ENCODE results near the gene N4BP2.
"Not testable (repeated sequence)": the region's sequence is repeated elsewhere in the genome, so short reads cannot be mapped to it uniquely, and the experiment has no call there.

The N4BP2 gene

DNA sequence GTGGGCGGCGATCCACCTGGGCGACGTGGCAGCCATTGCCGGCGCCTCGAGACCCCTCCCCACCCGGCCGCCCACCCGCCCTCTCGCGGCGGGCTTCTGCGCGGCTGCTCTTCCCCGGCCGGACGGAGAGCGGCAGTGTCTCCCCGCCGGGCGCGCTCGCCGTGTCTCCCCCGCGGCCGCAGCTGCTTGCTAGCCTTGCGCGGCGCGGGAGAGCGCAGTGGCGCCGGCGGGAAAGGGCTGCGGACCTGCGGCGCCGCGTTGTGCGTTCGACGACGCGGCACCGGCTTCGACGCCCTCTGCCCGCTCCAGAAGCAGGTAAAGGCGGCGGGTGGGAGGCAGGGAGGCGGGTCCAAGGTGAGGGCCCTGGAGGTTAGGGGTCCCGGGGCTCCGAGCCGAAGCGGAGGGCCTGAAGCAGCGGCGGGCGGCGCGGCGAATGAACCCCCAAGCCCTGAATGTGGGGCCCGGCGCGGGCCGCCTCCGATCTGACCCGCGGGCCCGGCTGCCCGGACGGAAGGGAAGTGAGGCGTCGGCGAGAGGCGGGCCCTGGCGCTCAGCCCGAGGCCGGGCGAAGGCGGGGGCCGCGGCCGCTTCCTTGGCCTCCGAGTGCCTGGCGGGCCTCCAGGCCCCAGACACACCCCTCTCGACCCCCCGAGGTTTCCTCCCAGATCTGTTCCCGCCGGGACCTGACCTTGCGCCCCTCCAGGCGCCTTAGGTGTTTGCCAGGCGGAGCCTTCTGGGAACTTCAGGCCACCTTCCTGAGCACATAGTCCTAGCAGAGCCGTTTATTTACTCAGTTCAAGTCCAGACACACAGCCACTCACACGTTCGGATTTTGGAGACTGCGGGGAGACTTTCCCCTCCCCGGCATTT is at the start of gene N4BP2:
N4BP2 (plus strand) TSS at position 135 of the 870 bp plus-strand sequence. CDS start 40,491 bp downstream, outside the sequence.
- TF ChIP-seq, protein P1, sequence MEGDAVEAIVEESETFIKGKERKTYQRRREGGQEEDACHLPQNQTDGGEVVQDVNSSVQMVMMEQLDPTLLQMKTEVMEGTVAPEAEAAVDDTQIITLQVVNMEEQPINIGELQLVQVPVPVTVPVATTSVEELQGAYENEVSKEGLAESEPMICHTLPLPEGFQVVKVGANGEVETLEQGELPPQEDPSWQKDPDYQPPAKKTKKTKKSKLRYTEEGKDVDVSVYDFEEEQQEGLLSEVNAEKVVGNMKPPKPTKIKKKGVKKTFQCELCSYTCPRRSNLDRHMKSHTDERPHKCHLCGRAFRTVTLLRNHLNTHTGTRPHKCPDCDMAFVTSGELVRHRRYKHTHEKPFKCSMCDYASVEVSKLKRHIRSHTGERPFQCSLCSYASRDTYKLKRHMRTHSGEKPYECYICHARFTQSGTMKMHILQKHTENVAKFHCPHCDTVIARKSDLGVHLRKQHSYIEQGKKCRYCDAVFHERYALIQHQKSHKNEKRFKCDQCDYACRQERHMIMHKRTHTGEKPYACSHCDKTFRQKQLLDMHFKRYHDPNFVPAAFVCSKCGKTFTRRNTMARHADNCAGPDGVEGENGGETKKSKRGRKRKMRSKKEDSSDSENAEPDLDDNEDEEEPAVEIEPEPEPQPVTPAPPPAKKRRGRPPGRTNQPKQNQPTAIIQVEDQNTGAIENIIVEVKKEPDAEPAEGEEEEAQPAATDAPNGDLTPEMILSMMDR (conservative IDR thresholded peaks at IDR 0.05; ENCODE audit: control insufficient read depth, insufficient read depth, low read depth, low read length), result no peak
- peak; percentile 82 for DNase-seq (ENCODE audit: low read depth)
- peak within 1 kb of the TSS; percentile 73 for H3K4me3 ChIP-seq (ENCODE audit: control insufficient read depth, low read depth, low read length)

GRCh38 chr4:40016007-40016406 is 40.6 kb upstream of the N4BP2 start:
- no peak for DNase-seq (ENCODE audit: low read depth)
- TF ChIP-seq, protein P1 (conservative IDR thresholded peaks at IDR 0.05; ENCODE audit: control insufficient read depth, insufficient read depth, low read depth, low read length), result no peak
- H3K4me3 ChIP-seq (ENCODE audit: control insufficient read depth, low read depth, low read length), result no peak overlapping the region

DNA sequence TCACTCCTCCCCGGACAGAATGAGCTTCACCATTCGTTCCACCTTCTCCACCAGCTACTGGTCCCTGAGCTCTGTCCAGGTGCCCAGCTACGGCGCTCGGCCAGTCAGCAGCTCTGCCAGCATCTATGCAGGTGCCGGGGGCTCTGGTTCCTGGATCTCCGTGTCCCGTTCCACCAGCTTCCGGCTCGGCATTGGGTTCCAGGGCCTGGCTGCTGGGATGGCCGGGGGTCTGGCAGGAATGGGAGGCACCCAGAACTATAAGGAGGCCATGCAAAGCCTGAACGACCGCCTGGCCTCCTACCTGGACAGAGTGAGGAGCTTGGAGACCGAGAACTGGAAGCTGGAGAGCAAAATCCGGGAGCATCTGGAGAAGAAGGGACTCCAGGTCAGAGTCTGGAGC is 36.4 kb upstream of the N4BP2 start:
- TF ChIP-seq, protein P1 (conservative IDR thresholded peaks at IDR 0.05; ENCODE audit: control insufficient read depth, insufficient read depth, low read depth, low read length), result no peak
- no peak for DNase-seq (ENCODE audit: low read depth)
- no peak overlapping the region for H3K4me3 ChIP-seq (ENCODE audit: control insufficient read depth, low read depth, low read length)

GRCh38 chr4:40021116-40021515 is 35.5 kb upstream of the N4BP2 start:
- not testable (repeated sequence) for DNase-seq (ENCODE audit: low read depth); H3K4me3 ChIP-seq (ENCODE audit: control insufficient read depth, low read depth, low read length)

DNA sequence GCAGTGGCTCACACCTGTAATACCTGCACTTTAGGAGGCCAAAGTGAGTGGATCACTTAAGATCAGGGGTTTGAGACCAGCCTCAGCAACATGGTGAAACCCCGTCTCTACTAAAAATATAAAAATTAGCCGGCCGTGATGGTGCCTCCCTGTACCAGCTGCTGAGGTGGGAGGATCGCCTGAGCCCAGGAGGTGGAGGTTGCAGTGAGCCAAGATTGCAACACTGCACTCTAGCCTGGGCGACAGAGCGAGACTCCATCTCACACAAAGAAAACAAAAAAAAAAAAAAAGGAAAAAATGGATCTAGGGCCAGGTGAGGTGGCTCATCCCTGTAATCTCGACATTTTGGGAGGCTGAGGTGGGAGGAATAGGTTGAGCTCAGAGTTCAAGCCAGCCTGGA is 32.6 kb upstream of the N4BP2 start:
- H3K4me3 ChIP-seq (ENCODE audit: control insufficient read depth, low read depth, low read length); DNase-seq (ENCODE audit: low read depth): not testable (repeated sequence)

DNA sequence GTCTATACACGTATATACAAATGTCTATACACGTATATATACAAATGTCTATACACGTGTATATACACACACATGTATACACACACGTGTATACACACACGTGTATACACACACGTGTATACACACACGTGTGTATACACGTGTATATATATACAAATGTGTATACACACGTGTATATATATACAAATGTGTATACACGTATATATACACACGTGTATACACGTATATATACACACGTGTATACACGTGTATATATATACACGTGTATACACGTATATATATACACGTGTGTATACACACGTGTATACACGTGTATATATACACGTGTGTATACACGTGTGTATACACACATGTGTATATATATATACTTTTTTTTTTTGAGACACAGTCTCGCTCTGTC is 23.9 kb upstream of the N4BP2 start:
- no peak for DNase-seq (ENCODE audit: low read depth)
- TF ChIP-seq, protein P1 (conservative IDR thresholded peaks at IDR 0.05; ENCODE audit: control insufficient read depth, insufficient read depth, low read depth, low read length), result no peak

GRCh38 chr4:40033613-40034012 is 23.0 kb upstream of the N4BP2 start:
- H3K4me3 ChIP-seq (ENCODE audit: control insufficient read depth, low read depth, low read length), result no peak overlapping the region
- no peak for DNase-seq (ENCODE audit: low read depth)
- TF ChIP-seq, protein P1 (conservative IDR thresholded peaks at IDR 0.05; ENCODE audit: control insufficient read depth, insufficient read depth, low read depth, low read length), result no peak

More for the DNA sequence above, 23.9 kb upstream of the N4BP2 start:
- H3K4me3 ChIP-seq (ENCODE audit: control insufficient read depth, low read depth, low read length), result no peak overlapping the region

DNA sequence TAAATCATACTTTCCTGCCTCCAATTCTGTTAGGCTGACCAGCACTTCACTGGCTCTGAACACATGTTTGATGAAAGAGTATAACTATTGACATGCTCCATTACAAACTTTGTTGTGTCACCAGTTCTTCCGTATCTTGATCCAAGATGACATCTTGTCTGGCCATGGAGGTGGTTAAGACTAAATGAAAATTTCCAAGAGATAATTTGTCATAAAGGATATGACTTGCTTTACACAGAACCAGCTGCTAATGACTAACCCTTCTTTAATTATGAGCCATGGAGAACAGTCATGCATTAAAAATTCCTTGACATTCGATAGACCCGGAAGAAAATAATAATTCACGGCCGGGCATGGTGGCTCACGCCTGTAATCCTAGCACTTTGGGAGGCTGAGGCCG is 17.7 kb upstream of the N4BP2 start:
- H3K4me3 ChIP-seq (ENCODE audit: control insufficient read depth, low read depth, low read length), result no peak overlapping the region
- TF ChIP-seq, protein P1 (conservative IDR thresholded peaks at IDR 0.05; ENCODE audit: control insufficient read depth, insufficient read depth, low read depth, low read length), result no peak
- peak; percentile 72 for DNase-seq (ENCODE audit: low read depth)

Data from fibroblast of mammary gland (primary cell).